ENCODE results near the gene ROBO3.

ROBO3 gene

DNA sequence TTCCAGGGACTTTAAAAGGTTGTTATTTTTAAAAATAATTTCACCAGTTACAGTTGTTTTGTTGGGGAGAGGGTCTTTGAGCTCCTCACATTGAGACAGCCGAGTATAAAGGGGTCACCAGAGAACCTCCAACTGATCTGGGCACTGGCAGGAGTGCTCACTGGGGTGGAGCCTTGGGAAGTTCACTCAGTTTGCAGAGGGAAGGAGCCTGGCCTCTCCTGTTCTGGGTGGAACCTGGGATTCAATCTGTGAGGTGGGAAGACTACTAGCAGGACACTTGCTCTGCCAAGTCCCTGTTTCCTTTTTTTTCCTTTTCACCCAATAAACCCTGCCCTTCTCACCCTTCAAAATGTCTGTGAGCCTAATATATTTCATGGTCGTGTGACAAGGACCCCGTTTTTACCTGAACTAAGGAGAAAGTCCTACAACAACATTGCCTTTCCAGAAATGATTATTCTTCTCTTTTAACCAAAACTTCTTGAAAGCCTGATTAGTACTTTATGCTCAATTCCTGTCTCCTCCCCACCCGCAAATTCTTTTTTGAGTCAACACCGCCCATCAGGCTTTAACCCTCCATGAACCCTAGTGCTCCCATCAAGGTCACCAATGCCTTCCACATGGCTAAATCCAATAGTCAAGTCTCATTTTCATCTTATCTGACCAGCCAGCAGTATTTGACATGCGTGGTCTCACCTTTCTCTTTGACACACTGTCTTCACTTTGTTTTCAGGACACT, 43.1 kb upstream of the ROBO3 start:
- H3K9me3 ChIP-seq (ENCODE audit: control insufficient read depth, insufficient read depth, low read depth, low read length), result no peaks in the 10 kb centered on the region
- CTCF ChIA-PET, result interaction anchor here (0.6 to 1.2 kb wide), 2 partner anchors 420 to 593 kb away, joined by 3 read pairs; no protein-coding TSS in a partner anchor
- no peaks in the 10 kb centered on the region for H3K36me3 ChIP-seq (ENCODE audit: control insufficient read depth in 2 of 2, insufficient read depth in 1 of 2, low read length in 2 of 2)
- POLR2A ChIA-PET, result no interaction called here
- no peak overlapping the region for H3K27ac ChIP-seq (ENCODE audit: extremely low read depth, low read depth, low read length)
- no peak overlapping the region for H3K4me3 ChIP-seq (ENCODE audit: low read depth, low read length)
- TF ChIP-seq IKZF3 (tag by site-specific recombination; IDR thresholded peaks at IDR 0.05), result no peak
- no peak for TF ChIP-seq ZNF292 (tag by site-specific recombination; IDR thresholded peaks at IDR 0.05; ENCODE audit: borderline replicate concordance, low read depth)
- no peak for TF ChIP-seq ZFP69B (tag by site-specific recombination; IDR thresholded peaks at IDR 0.05)
- no peaks in the 10 kb centered on the region for H3K4me1 ChIP-seq (ENCODE audit: control insufficient read depth, insufficient read depth, low read length)

DNA sequence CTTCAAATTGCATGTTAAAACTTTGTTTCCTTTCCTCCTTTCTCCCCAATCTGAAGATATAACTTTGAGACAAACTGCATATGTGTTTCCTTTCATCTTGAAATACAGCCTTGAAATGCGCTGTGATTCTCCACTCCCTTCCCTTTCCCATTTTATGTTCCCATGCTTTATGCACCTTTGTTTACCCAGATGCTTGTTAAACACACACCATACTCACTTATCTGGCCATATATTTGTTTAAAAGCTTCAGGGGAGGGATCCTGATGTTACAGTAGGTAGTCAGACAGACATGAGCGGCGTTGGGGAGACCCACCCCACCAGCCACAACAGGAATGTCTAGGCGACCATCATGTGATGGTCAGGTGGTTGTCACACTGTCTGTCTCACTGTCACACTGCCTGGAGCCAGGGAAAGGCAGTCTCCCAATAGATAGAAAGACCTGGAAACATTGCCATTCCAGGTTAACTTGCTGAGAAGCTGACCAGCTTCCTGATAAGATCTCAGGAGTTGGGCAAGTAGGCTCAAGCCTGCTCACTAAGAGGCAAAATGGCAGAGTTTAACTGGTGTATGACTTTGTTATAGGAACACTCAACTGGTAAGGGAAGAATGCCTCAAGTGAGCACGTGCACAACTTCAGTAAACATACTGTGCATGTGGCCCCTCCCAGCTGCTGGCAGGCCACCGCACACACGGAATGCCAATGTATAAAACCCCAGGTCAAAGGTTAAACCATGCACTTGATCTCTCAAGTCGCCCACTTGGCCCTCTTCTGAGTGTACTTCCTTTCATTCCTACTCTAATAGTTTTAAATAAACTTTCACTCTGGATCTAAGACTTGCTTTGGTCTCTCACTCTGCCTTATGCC, 41.5 kb upstream of the ROBO3 start:
- no peaks in the 10 kb centered on the region for H3K4me1 ChIP-seq (ENCODE audit: control insufficient read depth, insufficient read depth, low read length)
- ChIA-PET CTCF (interaction anchor here (0.7 to 2.0 kb wide), 3 partner anchors 30 to 956 kb away, joined by 4 read pairs; no protein-coding TSS in a partner anchor), POLR2A (no interaction called here)
- H3K4me3 ChIP-seq (ENCODE audit: low read depth, low read length), result no peak overlapping the region
- H3K27ac ChIP-seq (ENCODE audit: extremely low read depth, low read depth, low read length), result no peak overlapping the region
- H3K9me3 ChIP-seq (ENCODE audit: control insufficient read depth, insufficient read depth, low read depth, low read length), result no peaks in the 10 kb centered on the region
- H3K36me3 ChIP-seq (ENCODE audit: control insufficient read depth in 2 of 2, insufficient read depth in 1 of 2, low read length in 2 of 2), result no peaks in the 10 kb centered on the region
- TF ChIP-seq ZNF311 (tag by site-specific recombination; IDR thresholded peaks at IDR 0.05; ENCODE audit: borderline replicate concordance), result no peak
- TF ChIP-seq, protein P1, sequence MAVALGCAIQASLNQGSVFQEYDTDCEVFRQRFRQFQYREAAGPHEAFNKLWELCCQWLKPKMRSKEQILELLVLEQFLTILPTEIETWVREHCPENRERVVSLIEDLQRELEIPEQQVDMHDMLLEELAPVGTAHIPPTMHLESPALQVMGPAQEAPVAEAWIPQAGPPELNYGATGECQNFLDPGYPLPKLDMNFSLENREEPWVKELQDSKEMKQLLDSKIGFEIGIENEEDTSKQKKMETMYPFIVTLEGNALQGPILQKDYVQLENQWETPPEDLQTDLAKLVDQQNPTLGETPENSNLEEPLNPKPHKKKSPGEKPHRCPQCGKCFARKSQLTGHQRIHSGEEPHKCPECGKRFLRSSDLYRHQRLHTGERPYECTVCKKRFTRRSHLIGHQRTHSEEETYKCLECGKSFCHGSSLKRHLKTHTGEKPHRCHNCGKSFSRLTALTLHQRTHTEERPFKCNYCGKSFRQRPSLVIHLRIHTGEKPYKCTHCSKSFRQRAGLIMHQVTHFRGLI (tag by site-specific recombination; IDR thresholded peaks at IDR 0.05), result no peak
- TF ChIP-seq ZNF707 (tag by site-specific recombination; IDR thresholded peaks at IDR 0.05), result no peak
- TF ChIP-seq, protein P2, sequence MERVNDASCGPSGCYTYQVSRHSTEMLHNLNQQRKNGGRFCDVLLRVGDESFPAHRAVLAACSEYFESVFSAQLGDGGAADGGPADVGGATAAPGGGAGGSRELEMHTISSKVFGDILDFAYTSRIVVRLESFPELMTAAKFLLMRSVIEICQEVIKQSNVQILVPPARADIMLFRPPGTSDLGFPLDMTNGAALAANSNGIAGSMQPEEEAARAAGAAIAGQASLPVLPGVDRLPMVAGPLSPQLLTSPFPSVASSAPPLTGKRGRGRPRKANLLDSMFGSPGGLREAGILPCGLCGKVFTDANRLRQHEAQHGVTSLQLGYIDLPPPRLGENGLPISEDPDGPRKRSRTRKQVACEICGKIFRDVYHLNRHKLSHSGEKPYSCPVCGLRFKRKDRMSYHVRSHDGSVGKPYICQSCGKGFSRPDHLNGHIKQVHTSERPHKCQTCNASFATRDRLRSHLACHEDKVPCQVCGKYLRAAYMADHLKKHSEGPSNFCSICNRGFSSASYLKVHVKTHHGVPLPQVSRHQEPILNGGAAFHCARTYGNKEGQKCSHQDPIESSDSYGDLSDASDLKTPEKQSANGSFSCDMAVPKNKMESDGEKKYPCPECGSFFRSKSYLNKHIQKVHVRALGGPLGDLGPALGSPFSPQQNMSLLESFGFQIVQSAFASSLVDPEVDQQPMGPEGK (tag by site-specific recombination; IDR thresholded peaks at IDR 0.05), result no peak
- no peak for TF ChIP-seq ZNF621 (tag by site-specific recombination; IDR thresholded peaks at IDR 0.05)
- TF ChIP-seq, protein P3, sequence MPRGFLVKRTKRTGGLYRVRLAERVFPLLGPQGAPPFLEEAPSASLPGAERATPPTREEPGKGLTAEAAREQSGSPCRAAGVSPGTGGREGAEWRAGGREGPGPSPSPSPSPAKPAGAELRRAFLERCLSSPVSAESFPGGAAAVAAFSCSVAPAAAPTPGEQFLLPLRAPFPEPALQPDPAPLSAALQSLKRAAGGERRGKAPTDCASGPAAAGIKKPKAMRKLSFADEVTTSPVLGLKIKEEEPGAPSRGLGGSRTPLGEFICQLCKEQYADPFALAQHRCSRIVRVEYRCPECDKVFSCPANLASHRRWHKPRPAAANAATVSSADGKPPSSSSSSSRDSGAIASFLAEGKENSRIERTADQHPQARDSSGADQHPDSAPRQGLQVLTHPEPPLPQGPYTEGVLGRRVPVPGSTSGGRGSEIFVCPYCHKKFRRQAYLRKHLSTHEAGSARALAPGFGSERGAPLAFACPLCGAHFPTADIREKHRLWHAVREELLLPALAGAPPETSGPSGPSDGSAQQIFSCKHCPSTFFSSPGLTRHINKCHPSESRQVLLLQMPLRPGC (tag by site-specific recombination; IDR thresholded peaks at IDR 0.05), result no peak
- TF ChIP-seq, protein P4, sequence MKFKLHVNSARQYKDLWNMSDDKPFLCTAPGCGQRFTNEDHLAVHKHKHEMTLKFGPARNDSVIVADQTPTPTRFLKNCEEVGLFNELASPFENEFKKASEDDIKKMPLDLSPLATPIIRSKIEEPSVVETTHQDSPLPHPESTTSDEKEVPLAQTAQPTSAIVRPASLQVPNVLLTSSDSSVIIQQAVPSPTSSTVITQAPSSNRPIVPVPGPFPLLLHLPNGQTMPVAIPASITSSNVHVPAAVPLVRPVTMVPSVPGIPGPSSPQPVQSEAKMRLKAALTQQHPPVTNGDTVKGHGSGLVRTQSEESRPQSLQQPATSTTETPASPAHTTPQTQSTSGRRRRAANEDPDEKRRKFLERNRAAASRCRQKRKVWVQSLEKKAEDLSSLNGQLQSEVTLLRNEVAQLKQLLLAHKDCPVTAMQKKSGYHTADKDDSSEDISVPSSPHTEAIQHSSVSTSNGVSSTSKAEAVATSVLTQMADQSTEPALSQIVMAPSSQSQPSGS (tag by site-specific recombination; IDR thresholded peaks at IDR 0.05; ENCODE audit: low read depth), result no peak
- no peak for TF ChIP-seq ZNF510 (tag by site-specific recombination; IDR thresholded peaks at IDR 0.05; ENCODE audit: insufficient replicate concordance)
- TF ChIP-seq, protein P5, sequence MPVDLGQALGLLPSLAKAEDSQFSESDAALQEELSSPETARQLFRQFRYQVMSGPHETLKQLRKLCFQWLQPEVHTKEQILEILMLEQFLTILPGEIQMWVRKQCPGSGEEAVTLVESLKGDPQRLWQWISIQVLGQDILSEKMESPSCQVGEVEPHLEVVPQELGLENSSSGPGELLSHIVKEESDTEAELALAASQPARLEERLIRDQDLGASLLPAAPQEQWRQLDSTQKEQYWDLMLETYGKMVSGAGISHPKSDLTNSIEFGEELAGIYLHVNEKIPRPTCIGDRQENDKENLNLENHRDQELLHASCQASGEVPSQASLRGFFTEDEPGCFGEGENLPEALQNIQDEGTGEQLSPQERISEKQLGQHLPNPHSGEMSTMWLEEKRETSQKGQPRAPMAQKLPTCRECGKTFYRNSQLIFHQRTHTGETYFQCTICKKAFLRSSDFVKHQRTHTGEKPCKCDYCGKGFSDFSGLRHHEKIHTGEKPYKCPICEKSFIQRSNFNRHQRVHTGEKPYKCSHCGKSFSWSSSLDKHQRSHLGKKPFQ (tag by site-specific recombination; IDR thresholded peaks at IDR 0.05), result no peak
- TF ChIP-seq, protein P6, sequence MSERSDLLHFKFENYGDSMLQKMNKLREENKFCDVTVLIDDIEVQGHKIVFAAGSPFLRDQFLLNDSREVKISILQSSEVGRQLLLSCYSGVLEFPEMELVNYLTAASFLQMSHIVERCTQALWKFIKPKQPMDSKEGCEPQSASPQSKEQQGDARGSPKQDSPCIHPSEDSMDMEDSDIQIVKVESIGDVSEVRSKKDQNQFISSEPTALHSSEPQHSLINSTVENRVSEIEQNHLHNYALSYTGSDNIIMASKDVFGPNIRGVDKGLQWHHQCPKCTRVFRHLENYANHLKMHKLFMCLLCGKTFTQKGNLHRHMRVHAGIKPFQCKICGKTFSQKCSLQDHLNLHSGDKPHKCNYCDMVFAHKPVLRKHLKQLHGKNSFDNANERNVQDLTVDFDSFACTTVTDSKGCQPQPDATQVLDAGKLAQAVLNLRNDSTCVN (tag by site-specific recombination; optimal IDR thresholded peaks at IDR 0.05), result no peak
- TF ChIP-seq ZNF19 (tag by site-specific recombination; IDR thresholded peaks at IDR 0.05; ENCODE audit: low read depth), result no peak
- TF ChIP-seq ZNF404 (tag by site-specific recombination; IDR thresholded peaks at IDR 0.05), result no peak
- TF ChIP-seq, protein P7, sequence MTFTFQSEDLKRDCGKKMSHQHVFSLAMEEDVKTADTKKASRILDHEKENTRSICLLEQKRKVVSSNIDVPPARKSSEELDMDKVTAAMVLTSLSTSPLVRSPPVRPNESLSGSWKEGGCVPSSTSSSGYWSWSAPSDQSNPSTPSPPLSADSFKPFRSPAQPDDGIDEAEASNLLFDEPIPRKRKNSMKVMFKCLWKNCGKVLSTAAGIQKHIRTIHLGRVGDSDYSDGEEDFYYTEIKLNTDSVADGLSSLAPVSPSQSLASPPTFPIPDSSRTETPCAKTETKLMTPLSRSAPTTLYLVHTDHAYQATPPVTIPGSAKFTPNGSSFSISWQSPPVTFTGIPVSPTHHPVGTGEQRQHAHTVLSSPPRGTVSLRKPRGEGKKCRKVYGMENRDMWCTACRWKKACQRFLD (tag by site-specific recombination; IDR thresholded peaks at IDR 0.05), result no peak
- no peak for TF ChIP-seq KLF10 (tag by site-specific recombination; IDR thresholded peaks at IDR 0.05)
- TF ChIP-seq, protein P8, sequence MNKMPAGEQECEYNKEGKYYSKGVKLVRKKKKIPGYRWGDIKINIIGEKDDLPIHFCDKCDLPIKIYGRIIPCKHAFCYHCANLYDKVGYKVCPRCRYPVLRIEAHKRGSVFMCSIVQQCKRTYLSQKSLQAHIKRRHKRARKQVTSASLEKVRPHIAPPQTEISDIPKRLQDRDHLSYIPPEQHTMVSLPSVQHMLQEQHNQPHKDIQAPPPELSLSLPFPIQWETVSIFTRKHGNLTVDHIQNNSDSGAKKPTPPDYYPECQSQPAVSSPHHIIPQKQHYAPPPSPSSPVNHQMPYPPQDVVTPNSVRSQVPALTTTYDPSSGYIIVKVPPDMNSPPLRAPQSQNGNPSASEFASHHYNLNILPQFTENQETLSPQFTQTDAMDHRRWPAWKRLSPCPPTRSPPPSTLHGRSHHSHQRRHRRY (tag by site-specific recombination; IDR thresholded peaks at IDR 0.05), result no peak
- TF ChIP-seq ZXDB (tag by site-specific recombination; IDR thresholded peaks at IDR 0.05), result no peak
